ENCODE results near the gene MATCAP1.

GRCh38 chr16:67157892-67158635 lies 25.7 kb downstream of the MATCAP1 start:
- no peak for TF ChIP-seq CTCF (IDR thresholded peaks at IDR 0.05)
- TF ChIP-seq USF2 (IDR thresholded peaks at IDR 0.05): no peak
- TF ChIP-seq REST (IDR thresholded peaks at IDR 0.05): no peak
- no peak for TF ChIP-seq POLR2A (IDR thresholded peaks at IDR 0.05; ENCODE audit: low read length)
- no peak for TF ChIP-seq MYC (IDR thresholded peaks at IDR 0.05; ENCODE audit: borderline replicate concordance, low read length)
- TF ChIP-seq RAD21 (conservative IDR thresholded peaks at IDR 0.05 in 1 of 2, IDR thresholded peaks at IDR 0.05 in 1 of 2): no peak
- TF ChIP-seq ZSCAN20 (CRISPR knock-in tag; IDR thresholded peaks at IDR 0.05): no peak
- TF ChIP-seq RFX5 (IDR thresholded peaks at IDR 0.05): no peak
- no peak for TF ChIP-seq HOXA7 (CRISPR knock-in tag; IDR thresholded peaks at IDR 0.05)
- TF ChIP-seq FOXS1 (CRISPR knock-in tag; IDR thresholded peaks at IDR 0.05): no peak
- no peak for TF ChIP-seq MAFK (IDR thresholded peaks at IDR 0.05; ENCODE audit: partially characterized antibody)
